Stimulated activated CD4-positive, alpha-beta T cell treated with anti-CD3 and anti-CD28 coated beads, Interleukin-12 subunit alpha, Interleukin-12 subunit beta, amount 100 ng/mL, for 48 hours (primary cell): ENCODE results near the gene TCOF1.

Source experiments
- DNase-seq, 3 donors: peaks; one replicate each; pipeline ENCODE4 v3.0.0-alpha.2; 2020; ENCODE audit warnings: low read depth in 2 of 3, low spot score in 1 of 3

TCOF1 gene

DNA sequence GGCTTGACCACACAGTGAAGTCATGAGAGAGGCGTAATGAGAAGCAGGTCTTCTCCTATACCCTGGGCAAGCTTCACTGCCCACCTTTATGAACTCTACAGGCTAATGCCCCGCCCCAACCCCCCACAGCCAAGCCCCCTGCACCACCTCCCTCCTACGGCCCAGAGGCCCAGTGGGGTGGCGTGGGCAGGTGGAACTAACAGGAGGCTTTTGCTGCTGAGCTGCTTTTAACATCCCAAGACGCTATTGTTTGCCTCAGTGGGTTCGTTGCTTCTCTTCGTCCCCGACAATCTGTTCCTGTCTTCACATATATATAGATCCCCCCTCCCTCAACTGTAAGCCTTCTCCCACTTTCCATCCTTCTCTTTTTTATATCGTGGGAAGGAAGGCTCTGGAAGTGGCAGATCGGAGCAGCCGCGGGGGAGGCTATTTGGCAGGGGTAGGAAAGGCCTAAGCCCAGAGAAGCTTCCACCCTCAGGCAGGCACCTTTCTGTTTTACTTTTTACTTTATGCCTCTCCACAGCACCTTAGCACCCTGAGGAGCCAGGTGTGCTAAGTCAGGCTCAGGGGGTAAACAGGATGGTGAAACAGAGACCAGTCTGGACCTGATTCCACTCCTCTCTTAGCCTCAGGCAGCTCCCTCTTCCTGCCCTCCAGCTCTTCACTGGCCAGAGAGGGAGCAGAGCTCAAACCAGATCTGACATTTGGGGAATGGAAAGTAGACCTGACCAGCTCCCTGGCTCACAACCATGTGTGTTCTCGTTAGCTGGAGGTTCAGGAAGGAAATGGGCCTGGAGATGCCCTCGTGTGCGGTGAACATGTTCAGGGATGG is 28.7 kb downstream of the TCOF1 start:
- DNase-seq: no peak

DNA sequence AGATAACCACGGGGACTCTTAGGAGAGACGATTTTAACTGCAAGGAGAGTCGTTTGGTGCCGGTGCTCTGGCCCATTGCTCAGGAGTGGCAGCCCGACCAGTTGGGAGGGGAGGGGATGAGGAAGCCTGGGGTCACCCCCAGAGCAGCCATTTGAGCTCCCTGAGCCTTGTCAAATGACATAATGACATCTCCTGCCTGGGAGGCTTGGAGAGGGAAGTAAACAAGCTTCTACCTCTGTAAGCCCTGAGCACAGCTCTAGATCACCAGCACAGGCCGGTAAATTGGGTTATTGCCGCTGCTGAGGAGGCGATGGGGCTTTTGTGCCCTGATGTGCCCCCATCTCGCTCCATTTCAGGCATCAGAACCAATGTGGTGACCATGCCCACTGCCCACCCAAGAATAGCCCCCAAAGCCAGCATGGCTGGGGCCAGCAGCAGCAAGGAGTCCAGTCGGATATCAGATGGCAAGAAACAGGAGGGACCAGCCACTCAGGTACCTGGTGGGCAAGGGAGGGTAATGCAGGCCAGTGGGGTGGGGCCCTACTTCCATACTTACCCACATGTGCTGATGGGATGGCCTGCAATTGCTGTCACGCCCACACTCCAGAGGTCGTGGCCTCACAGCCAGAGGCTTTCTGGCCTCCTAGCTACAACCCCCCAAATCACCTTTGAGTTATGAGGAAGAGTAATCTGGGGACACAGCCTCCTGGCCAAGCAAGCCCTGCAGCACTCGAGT is 32.2 kb downstream of the TCOF1 start:
- DNase-seq: no peak

DNA sequence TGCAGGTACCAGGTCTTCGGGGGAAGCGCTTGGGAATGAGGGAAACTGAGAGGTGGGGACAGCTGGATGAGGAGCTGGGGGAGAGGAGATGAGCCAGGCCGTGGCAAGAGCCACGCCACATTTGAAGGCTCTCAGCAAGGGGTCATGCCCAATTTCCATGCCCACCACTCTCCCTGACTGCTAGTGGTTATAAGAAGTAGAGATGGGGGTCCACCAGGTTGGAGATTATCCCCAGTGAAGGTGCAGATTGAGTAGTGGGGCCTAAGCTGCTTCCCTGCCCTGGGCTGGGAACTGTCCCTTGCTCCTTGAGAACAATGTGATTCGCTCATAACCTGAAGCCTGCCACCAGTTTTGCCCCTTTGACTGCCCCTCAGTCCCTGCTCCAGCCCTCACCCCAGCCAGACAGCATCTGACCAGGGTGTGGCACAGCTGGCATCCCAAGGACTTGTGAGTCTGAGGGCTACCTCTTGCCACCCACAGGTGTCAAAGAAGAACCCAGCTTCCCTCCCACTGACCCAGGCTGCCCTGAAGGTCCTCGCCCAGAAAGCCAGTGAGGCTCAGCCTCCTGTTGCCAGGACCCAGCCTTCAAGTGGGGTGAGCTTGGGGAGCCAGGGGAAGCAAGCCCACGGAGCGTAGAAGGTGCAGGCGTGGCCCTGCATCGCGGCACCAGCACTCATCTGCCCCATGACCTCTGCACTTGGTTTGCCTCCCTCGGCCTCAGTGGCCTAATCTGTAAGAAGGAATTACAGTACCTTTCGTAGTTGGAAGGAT is 33.8 kb downstream of the TCOF1 start:
- DNase-seq: no peak

DNA sequence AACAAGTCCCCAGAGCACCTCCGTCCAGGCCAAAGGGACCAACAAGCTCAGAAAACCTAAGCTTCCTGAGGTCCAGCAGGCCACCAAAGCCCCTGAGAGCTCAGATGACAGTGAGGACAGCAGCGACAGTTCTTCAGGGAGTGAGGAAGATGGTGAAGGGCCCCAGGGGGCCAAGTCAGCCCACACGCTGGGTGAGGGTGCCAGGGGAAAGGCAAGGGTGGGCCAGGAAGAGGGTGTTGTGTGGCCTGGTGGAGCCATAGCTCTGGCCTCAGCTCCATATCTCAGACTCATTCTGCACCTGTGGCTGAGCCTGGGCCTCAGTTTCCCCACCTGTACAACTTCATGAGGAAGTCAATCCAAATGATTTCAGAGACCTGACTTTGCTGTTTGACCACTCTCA is 34.5 kb downstream of the TCOF1 start:
- no peak for DNase-seq

DNA sequence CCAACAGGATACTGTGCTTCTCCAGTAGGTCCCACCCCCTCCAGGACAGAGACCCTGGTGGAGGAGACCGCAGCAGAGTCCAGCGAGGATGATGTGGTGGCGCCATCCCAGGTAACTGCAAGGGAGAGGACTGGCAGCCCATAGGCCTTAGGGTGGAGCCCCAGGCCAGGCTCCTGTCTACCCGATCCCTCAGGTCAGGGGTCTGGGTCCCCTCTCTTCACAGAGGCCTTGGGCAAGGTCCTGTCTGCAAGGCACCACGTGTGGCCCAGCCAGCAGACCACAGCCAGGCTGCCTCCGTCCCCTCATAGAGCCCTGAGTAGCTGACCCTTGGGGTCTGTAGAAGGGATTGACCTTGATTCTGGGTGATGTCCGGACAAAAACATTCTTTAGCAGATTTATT is 35.2 kb downstream of the TCOF1 start:
- no peak for DNase-seq

DNA sequence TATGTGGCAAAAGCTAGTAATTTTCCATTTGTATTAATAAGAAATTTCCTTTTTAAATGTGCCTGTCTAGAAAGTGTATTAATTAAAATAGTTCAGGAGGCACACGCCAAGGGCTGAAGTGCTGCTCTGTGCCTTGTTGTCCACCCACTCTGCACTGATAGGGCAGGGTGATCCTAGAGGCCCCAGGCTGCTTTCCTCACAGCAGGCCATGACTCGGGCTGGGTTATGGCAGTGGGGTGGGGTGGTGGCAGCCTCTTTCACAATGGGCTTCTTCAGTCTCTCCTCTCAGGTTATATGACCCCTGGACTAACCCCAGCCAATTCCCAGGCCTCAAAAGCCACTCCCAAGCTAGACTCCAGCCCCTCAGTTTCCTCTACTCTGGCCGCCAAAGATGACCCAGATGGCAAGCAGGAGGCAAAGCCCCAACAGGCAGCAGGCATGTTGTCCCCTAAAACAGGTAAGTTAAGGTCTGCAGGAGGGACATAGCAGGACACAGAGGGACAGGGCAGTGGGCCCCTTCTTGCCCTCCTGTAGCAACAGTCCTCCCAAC is 35.7 kb downstream of the TCOF1 start:
- DNase-seq: no peak

DNA sequence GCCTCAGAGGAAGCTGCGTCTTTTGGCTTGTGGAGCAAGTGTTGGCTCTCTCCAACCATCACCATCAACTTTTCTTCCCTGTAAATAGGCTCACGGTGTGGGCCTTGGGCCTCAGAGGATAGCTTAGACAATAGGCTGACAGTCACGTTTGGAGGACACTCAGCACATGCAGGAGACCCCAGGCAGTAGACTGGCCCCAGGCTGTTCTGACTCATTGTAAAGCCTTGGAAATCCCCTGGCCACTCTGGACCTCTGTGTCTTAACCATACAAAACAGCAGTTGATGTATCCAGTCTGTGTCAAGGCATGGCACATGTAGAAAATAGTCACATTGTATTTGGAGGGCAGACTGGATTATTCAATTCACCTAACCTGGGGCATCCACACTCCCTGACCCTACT is 36.6 kb downstream of the TCOF1 start:
- DNase-seq: no peak

DNA sequence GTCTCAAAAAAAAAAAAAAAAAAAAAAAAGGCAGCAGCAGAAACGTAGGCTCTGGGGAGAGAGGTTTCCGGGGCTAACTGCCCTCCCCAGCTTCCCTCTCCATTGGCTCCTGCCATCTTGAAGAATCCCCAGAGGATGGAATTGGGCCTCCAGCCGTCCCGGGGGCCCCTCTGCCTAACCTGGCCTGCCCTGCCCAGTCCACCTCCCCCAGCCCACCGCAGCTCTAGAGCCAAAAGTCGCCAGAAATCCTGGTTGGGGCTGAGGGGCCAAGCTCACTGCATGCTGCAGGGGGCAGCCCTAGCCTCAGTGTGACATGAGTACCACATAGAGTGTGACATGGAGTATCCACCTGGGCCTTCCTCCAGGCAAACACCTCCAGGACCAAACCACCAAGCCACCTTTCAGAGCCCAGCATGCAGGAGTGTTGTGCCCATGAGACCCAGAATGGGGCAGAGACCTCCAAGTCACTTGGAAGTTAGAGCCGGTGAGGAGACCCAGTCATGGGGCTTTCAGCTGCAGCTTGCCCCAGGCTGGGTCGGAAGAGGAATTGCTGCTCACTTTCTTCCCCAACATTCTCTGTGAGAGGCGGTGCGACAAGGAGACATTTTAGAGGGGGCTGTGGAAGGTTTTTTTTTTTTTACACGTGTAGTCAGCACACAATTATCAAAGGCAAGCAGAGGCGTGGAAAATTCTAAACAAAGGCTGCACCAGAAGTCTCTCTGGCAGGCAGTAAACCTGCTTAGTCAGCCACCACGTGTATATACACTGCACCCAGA is 37.6 kb downstream of the TCOF1 start:
- no peak for DNase-seq

DNA sequence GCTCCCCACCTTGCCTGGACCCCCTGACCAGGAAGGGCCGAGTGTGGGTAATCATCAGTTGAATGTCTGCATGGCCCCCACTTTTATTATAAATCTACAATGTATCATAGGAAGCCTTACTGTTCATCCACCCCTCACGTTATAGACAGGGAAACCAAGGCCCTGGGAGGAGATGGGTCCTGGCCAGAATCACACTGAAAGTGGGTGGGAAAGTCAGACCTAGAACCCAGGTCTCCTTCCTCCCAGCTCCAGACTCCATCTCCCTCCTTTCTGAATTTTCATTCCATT is 38.1 kb downstream of the TCOF1 start:
- DNase-seq: no peak

DNA sequence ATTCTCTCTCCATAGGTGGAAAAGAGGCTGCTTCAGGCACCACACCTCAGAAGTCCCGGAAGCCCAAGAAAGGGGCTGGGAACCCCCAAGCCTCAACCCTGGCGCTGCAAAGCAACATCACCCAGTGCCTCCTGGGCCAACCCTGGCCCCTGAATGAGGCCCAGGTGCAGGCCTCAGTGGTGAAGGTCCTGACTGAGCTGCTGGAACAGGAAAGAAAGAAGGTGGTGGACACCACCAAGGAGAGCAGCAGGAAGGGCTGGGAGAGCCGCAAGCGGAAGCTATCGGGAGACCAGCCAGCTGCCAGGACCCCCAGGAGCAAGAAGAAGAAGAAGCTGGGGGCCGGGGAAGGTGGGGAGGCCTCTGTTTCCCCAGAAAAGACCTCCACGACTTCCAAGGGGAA is 38.8 kb downstream of the TCOF1 start:
- no peak for DNase-seq

DNA sequence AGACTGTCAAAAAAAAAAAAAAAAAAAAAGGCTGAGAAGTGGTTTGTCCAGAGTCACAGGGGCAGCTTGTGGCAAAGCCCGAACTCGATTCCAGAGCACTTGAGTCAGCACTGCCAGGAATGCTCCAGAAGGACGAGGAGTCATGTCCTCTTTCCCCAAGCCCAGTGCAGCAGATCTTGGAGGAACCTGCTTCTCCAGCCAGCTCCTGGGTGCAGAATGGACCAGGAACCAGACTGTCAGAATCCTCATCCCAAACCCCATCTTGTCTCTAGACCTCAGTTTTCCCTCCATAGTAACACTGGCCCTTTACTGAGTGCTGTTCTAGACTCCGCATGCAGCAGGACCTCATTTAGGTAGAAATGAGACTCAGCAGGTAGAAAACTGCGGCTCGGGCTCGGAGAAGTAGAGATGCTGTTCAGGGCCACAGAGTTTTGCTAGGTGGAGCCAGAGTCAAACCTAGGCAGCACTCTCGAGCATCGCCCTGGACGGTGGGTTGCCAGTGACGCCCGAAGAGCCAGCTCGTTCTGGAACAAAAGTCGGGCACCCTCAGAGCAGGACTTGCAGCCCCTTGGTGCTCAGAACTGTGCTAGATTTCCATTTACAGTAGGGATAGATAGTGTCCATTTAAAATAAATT is 39.8 kb downstream of the TCOF1 start:
- DNase-seq: no peak

DNA sequence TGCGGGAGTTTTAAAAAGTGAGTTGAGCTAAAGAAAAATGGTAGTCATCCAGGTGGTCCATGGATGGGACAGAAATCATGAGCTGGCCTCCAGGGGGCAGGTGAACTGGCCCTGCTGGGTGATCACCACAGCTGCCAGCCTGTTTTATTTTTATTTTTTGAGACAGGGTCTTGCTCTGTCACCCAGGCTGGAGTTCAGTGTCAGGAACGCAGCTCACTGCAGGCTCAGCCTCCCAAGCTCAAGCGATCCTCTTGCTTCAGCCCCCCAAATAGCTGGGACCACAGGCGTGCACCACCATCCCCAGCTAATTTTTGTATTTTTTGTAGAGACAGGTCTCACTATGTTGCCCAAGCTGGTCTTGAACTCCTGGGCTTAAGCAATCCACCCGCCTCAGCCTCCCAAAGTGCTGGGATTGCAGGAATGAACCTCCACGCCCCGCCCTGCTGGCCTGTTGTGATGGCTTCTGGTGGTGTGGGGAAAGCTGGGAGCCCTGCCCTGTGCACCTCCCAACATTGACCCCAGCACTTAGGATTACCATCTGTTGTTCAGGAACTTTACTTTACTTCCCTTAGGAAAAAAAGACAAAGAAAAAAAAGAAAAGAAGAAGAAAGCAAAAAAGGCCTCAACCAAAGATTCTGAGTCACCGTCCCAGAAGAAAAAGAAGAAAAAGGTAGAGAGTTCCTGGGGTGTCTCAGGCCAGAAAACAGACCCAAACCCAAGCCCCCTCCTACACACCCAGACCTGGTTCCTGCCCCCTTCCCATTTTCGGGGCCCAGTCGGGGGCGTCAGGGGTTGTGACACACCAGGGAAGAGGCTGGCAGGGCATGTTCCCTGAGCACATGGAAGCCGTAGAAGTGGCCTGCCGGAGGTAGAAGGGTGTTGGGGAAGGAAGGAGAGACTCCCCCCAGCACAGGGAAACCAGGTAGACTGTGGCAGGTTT is 40.6 kb downstream of the TCOF1 start:
- DNase-seq: no peak

DNA sequence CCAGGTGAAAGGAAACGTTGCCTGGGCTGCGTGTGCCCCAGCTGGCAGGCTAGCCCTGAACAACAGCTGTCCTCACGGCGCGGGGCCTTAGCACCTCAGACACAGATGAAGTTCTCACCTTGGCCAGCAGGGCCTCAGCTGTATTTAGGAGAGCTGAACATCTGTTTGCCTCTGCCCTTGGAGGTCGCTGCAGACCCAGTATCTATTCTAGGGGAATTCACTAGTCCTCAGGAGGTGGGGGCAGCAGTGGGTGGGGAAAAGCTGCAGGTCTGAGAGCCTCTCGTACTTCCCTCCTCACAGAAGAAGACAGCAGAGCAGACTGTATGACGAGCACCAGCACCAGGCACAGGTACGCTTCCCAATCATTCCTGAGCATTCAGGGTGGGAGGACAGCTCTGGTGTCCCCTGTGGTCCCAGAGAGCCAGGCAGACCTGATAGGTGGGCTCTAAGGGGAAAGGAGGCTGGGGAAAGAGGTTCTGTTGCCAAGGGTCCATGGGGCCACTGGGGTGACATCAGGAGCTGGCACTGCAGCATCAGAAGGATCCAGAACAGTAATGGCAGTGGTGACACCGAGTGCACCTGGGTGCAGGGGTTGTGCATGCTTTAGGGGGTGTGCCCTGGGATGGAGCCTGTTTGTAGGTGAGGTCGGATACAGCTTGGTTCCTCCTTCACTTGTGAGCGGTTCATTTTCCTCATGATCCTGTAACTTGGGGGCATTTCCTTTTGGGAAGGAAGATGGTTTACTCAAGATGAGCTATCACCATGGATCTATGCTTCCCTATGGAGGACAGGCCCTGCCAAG is 41.4 kb downstream of the TCOF1 start:
- DNase-seq: no peak

DNA sequence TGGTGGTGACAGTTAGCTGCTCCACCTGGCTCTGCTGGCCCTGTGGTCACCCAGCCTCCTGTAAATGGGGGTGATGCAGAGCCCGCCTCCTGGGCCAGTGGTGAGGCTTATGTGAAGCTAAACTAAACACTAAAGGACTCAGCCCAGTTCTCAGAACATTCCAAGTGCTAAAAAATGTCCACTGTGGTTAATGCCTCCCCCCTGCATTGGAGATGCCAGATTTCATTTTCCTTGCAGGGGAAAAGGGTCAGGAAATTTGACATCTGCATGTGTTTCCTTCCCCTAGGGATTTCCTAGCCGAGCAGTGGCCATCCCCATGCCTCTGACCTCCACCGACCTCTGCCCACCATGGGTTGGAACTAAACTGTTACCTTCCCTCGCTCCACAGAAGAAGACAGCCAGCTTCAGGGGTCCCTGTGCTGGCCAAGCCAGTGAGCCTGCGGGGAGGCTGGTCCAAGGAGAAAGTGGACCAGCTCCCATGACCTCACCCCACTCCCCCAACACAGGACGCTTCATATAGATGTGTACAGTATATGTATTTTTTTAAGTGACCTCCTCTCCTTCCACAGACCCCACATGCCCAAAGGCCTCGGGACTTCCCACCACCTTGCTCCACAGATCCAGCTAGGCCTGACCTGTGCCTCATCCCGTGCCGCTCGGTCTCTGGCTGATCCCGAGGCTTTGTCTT is 42.2 kb downstream of the TCOF1 start:
- DNase-seq: no peak

DNA sequence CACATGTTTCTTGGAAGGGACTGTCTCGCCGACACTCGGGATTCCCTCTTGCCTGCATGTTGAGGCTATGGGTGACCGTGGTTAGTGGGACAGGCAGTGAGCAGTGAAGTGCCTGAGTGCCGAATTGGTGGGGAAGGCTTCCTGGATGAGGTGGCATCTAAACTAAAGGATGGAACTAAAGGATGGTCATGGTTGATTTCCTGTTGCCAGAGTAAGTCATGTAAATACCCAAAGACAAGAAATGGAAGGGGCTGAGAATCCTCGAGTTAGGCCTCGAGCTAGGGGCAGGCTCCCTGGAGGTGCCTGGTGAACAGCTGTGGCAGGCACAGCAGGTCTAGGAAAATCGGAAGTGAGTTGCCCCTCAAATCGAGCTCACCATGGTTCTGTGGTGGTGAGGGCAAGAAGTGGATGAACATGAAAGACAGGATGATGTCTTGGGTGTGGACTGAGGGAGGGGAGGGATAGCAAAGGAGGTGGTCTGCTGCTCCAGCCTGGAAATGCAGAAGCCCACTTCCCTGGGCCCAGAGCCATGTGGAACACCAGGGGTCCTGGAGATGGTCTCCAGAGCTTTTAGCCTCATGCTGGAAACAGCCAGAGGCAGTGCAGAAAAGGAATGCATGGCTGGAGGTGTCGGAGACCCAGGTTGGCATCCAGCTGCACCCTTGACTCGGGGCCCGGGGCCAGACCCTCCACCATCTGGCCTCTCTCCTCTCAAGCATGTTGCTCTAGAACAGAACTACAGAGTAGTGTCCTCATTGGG is 43.0 kb downstream of the TCOF1 start:
- no peak for DNase-seq

DNA sequence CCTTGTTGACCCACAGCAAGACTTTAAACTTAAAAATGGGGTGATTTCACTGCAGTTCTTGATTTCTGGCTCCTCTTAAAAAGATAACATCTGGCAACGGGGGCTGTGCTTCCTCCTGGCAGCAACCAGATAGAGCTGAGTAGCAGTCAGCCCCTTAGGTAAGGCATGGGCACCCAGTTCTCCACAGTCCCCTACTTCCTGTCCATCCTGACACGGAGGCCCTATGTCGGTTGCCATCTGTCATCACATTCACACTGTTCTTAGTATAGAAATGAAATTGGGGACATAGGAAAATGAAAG is 43.5 kb downstream of the TCOF1 start:
- no peak for DNase-seq

DNA sequence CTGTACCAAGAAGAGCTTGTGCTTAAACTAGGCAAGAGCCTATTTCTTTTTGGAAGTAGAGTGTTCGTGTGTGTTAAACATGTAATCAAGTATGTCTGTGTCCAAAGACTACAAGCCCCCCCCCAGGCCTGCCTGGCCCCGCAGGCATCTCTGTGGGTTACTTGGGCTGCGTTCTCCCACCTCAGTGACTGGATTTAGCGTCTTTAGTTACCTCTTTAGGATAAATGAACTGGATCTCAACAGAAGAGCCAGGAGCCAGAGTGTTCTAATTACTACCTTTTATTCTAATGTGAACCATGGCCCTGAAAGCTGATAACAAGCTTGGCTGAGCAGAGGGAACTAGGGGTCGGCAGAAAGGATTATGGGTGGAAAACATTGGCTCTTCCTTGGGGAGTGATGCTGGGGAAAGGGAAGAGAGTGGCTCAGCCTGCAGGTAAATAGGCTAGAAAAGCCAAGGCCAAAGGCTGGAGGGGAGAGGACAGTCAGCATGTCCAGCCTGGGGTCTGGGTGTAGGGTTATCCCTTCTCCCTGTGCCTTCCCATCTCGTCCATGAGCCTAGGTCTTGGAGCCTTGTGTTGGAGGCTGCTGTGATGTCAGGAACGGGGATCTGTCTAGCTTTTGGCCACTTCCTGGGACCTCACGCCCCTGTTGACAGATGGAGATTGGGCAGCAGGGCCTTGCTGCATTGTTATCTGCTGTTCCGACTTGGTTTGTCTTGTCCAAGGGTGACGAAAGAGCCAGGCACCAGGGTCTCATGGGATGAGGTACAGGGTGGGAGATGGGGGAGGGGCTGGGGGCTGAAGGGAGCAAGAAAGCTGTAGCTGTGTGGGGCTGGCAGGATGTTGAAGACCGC is 44.1 kb downstream of the TCOF1 start:
- no peak for DNase-seq
